GM12878 (cell line): Measurements from ENCODE around the gene RIPPLY1. TPM values are rescaled to one million over a fixed set of nuclear protein-coding genes. Genes with fewer than 3 reads are reported as not detected.

Experiments
- ATAC-seq: fragments of 200-7000 bp; cut with Tn5 transposase; 3 replicates; pipeline ENCODE4 v1.9.1; 2020; ENCODE audit warnings: mild to moderate bottlenecking, moderate library complexity
- BruUV-seq: library from RNA; stranded (reverse); fragments of 400-500 nt; replicated peaks from 2 replicates; lab custom pipeline; 2021; lab: Mats Ljungman, UMichigan
- CTCF ChIA-PET: fragments of 300-600 bp; sonication (Branson Sonifier 250); formaldehyde crosslinking; extraction: SDS; loops from one replicate; lab custom pipeline; 2021; ENCODE audit warnings: inconsistent platforms; lab: Yijun Ruan, JAX
- POLR2A ChIA-PET: fragments of 350-600 bp; formaldehyde crosslinking; extraction: SDS; loops from one replicate; lab custom pipeline; 2021; ENCODE audit warnings: inconsistent platforms; lab: Charles Lee
- RAD21 ChIA-PET: fragments of 300-600 bp; sonication (Branson Sonifier 250); formaldehyde crosslinking; loops from one replicate; lab custom pipeline; 2023; ENCODE audit warnings: antibody characterized with exemption; ENCODE audit not compliant: unreplicated experiment; lab: Charles Lee
- SMC1A ChIA-PET: fragments of 300-600 bp; sonication (Branson Sonifier 250); formaldehyde crosslinking; loops from one replicate; lab custom pipeline; 2023; ENCODE audit not compliant: unreplicated experiment, uncharacterized antibody; lab: Charles Lee
- DNase-seq: peaks from one replicate; pipeline ENCODE4 v3.0.0-alpha.2; 2011; ENCODE audit warnings: low read depth, low spot score
- FAIRE-seq: peaks from 3 replicates; lab custom pipeline; 2011; peaks lifted over from hg19 to GRCh38; lab: Jason Lieb, UNC
- H2AFZ ChIP-seq: 2 replicates; pipeline ENCODE4 v1.6.0; 2011; ENCODE audit warnings: low read depth, low read length, control low read depth; ENCODE audit not compliant: control insufficient read depth
- H3K27ac ChIP-seq: 2 replicates; pipeline ENCODE4 v1.5.1; 2011; ENCODE audit warnings: control low read depth; ENCODE audit not compliant: control insufficient read depth, insufficient read depth
- H3K27me3 ChIP-seq, 2 experiments: replicated peaks in 1 of 2; 2 replicates each; pipeline versions ENCODE4 v1.6.0 to v1.6.1; 2011; ENCODE audit warnings: low read length in 1 of 2; ENCODE audit not compliant: control insufficient read depth in 2 of 2, insufficient read depth in 2 of 2
- H3K36me3 ChIP-seq, 2 experiments: 2 replicates each; pipeline ENCODE4 v1.5.1; 2011; ENCODE audit warnings: low read length in 1 of 2; ENCODE audit not compliant: control insufficient read depth in 2 of 2, insufficient read depth in 2 of 2
- H3K4me1 ChIP-seq: 2 replicates; pipeline ENCODE4 v1.6.1; 2011; ENCODE audit warnings: mild to moderate bottlenecking, low read length, moderate library complexity, mixed read lengths; ENCODE audit not compliant: control insufficient read depth, insufficient read depth
- H3K4me2 ChIP-seq: 2 replicates; pipeline ENCODE4 v1.6.0; 2011; ENCODE audit warnings: control low read depth; ENCODE audit not compliant: control insufficient read depth, insufficient read depth
- H3K4me3 ChIP-seq: fragments of 200-600 bp; sonication (generic); 2 replicates; pipeline ENCODE4 v1.5.1; 2016
- H3K79me2 ChIP-seq: 2 replicates; pipeline ENCODE4 v1.6.0; 2011; ENCODE audit warnings: low read length; ENCODE audit not compliant: control insufficient read depth, insufficient read depth
- H3K9ac ChIP-seq: 2 replicates; pipeline ENCODE4 v1.8.0; 2011; ENCODE audit warnings: low read length, control low read depth, mixed read lengths; ENCODE audit not compliant: control insufficient read depth, insufficient read depth
- H3K9me3 ChIP-seq: replicated peaks from 3 replicates; pipeline ENCODE4 v1.5.1; 2011; ENCODE audit warnings: mild to moderate bottlenecking, low read length; ENCODE audit not compliant: control insufficient read depth, insufficient read depth
- H4K20me1 ChIP-seq: 2 replicates; pipeline ENCODE4 v1.6.0; 2011; ENCODE audit not compliant: control insufficient read depth, insufficient read depth
- ATF7 ChIP-seq: fragments of 450-650 bp; IDR thresholded peaks from 2 replicates; pipeline ENCODE4 v1.6.1; 2016; ENCODE audit warnings: low read depth, mild to moderate bottlenecking
- BRCA1 ChIP-seq: IDR thresholded peaks from 2 replicates; pipeline ENCODE4 v1.6.1; 2011; ENCODE audit warnings: low read depth, low read length, improper control_type of control experiment
- CBX3 ChIP-seq: fragments of 200-600 bp; sonication (generic); IDR thresholded peaks from 2 replicates; pipeline ENCODE4 v1.6.1; 2016; ENCODE audit warnings: low read depth, borderline replicate concordance
- ESRRA ChIP-seq: IDR thresholded peaks from 2 replicates; pipeline ENCODE4 v1.6.1; 2012; ENCODE audit warnings: mild to moderate bottlenecking, low read length, improper control_type of control experiment
- KDM1A ChIP-seq: fragments of 200-600 bp; sonication (generic); IDR thresholded peaks from 2 replicates; pipeline ENCODE4 v1.6.1; 2016; ENCODE audit warnings: borderline replicate concordance
- NR2C1 ChIP-seq: fragments of 450-650 bp; IDR thresholded peaks from 2 replicates; pipeline ENCODE4 v1.6.1; 2017; ENCODE audit warnings: antibody characterized with exemption, mild to moderate bottlenecking, moderate library complexity
- NR2C2 ChIP-seq: IDR thresholded peaks from 2 replicates; pipeline ENCODE4 v1.6.1; 2011; ENCODE audit warnings: borderline replicate concordance, low read depth; ENCODE audit not compliant: control insufficient read depth, insufficient read length
- PAX5 ChIP-seq: IDR thresholded peaks from 2 replicates; pipeline ENCODE4 v1.6.1; 2011; ENCODE audit warnings: low read depth, low read length, borderline replicate concordance
- PRDM15 ChIP-seq: fragments of 450-650 bp; formaldehyde crosslinking; IDR thresholded peaks from 2 replicates; pipeline ENCODE4 v1.4.0; 2020; ENCODE audit warnings: mild to moderate bottlenecking, moderate library complexity
- WRNIP1 ChIP-seq: IDR thresholded peaks from 2 replicates; pipeline ENCODE4 v1.6.1; 2011; ENCODE audit warnings: low read depth, low read length, improper control_type of control experiment, borderline replicate concordance
- ZNF622 ChIP-seq: fragments of 450-650 bp; IDR thresholded peaks from 2 replicates; pipeline ENCODE4 v1.6.1; 2017; ENCODE audit warnings: mild to moderate bottlenecking, inconsistent platforms
- WGBS: methylation state at CpG from one replicate; pipeline ENCODE4 v1.1.6; 2016; ENCODE audit warnings: low lambda C conversion rate; ENCODE audit not compliant: insufficient replicate concordance, insufficient coverage; ENCODE audit errors: missing lambda C conversion rate; 5-methylcytosine and 5-hydroxymethylcytosine counted together
- in situ Hi-C: fragments of 300-500 bp; cut with MboI; formaldehyde crosslinking; loops from 9 replicates; pipeline ENCODE4 v1.14.3; 2018; ENCODE audit warnings: mixed read lengths
- intact Hi-C: fragments of 100-400 bp; cut with micrococcal nuclease; formaldehyde crosslinking; loops from one replicate; pipeline ENCODE4 v1.14.2; 2022; ENCODE audit not compliant: unreplicated experiment
- polyA plus RNA-seq, 11 experiments: library from polyadenylated mRNA; depleted of rRNA in 4 of 11; unstranded in 6 of 11; stranded (reverse) in 5 of 11; fragments of >200 nt; fragmentation: Nextera tagmentation in 4 of 11; fragmentation: Illumina TruSeq in 1 of 11; extraction: Ambion mirVana in 4 of 11; extraction: Trizol in 1 of 11; gene quantifications; 1 replicate in 1 of 11; 2 replicates in 10 of 11; pipeline versions ENCODE4 v1.2.1 to v1.2.3, GENCODE V29; 2011 to 2016; ENCODE audit warnings: inconsistent platforms in 2 of 11, missing spikeins in 2 of 11, low read depth in 1 of 11
- total RNA-seq, 4 experiments: library from RNA; depleted of rRNA in 3 of 4; stranded (reverse); fragments of >200 nt in 3 of 4; fragmentation: Illumina TruSeq in 1 of 4; extraction: Trizol in 1 of 4; gene quantifications; 2 replicates each; pipeline versions ENCODE4 v1.2.1 to v1.2.3, GENCODE V29; 2013 to 2021
- TF ChIP-seq, protein P1 (sequence below): fragments of 450-650 bp; IDR thresholded peaks from 2 replicates; pipeline ENCODE4 v1.6.1; 2017; ENCODE audit warnings: mild to moderate bottlenecking, low read depth, inconsistent platforms; ENCODE audit not compliant: poor library complexity, severe bottlenecking
- TF ChIP-seq, protein P2 (sequence below): fragments of 450-650 bp; IDR thresholded peaks from 2 replicates; pipeline ENCODE4 v1.6.1; 2016; ENCODE audit warnings: mild to moderate bottlenecking
- TF ChIP-seq, protein P3 (sequence below): fragments of 450-650 bp; IDR thresholded peaks from 2 replicates; pipeline ENCODE4 v1.6.1; 2017; ENCODE audit warnings: mild to moderate bottlenecking, moderate library complexity

Gene RIPPLY1
- total and polyA plus RNA-seq, 10 of the 15 experiments (the other 5 are each of a cell fraction or from before 2014, with no cell fraction given) = not detected

DNA sequence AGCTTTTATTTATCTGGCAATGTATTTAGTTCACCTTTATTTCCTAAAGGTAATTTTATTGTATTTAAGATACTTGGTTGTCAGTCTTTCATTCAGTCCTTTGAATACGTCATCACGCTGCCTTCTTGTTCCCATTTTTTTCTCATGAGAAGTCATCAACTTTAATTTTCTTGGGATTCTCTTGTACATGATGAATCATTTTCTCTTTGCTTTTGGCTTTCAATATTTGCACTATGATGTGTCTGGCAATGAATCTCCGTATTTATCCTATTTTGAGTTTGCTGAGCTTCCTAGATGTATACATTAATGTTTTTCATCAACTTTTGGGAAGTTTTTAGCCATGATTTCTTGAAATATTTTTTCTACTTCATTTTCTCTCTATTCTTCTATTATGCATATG lies 45.5 kb upstream of the RIPPLY1 start:
- CTCF ChIA-PET = interaction anchor here (1.6 kb wide), 1 partner anchor 11 kb away, joined by 4 read pairs; no protein-coding TSS in a partner anchor
- ATAC-seq = no peak
- no peak overlapping the region for H2AFZ ChIP-seq
- no peak for DNase-seq
- H3K36me3 ChIP-seq = no peaks in the 10 kb centered on the region
- H3K27ac ChIP-seq = no peak overlapping the region
- FAIRE-seq = no peak
- RAD21 ChIA-PET = no interaction called here
- no peak overlapping the region for H3K4me2 ChIP-seq
- 29% methylated on average over 3 of the region's 3 CpGs for WGBS
- no peaks in the 10 kb centered on the region; a peak in 1 of 4 replicates for H3K27me3 ChIP-seq
- POLR2A ChIA-PET = no interaction called here
- H3K9me3 ChIP-seq = no peaks in the 10 kb centered on the region
- intact Hi-C loops = no loop called here
- in situ Hi-C loops = no loop called here
- H3K4me1 ChIP-seq = no peaks in the 10 kb centered on the region
- BruUV-seq = no TSS peak
- no peaks in the 10 kb centered on the region for H4K20me1 ChIP-seq
- no peaks in the 10 kb centered on the region for H3K79me2 ChIP-seq
- H3K9ac ChIP-seq = no peak overlapping the region
- SMC1A ChIA-PET = interaction anchor here (1.5 kb wide), 1 partner anchor 54 kb away, joined by 3 read pairs; no protein-coding TSS in a partner anchor
- no peak overlapping the region for H3K4me3 ChIP-seq
- no peak for TF ChIP-seq WRNIP1
- TF ChIP-seq KDM1A = no peak
- TF ChIP-seq, protein P1, sequence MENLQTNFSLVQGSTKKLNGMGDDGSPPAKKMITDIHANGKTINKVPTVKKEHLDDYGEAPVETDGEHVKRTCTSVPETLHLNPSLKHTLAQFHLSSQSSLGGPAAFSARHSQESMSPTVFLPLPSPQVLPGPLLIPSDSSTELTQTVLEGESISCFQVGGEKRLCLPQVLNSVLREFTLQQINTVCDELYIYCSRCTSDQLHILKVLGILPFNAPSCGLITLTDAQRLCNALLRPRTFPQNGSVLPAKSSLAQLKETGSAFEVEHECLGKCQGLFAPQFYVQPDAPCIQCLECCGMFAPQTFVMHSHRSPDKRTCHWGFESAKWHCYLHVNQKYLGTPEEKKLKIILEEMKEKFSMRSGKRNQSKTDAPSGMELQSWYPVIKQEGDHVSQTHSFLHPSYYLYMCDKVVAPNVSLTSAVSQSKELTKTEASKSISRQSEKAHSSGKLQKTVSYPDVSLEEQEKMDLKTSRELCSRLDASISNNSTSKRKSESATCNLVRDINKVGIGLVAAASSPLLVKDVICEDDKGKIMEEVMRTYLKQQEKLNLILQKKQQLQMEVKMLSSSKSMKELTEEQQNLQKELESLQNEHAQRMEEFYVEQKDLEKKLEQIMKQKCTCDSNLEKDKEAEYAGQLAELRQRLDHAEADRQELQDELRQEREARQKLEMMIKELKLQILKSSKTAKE = no peak
- TF ChIP-seq ESRRA = no peak
- TF ChIP-seq ZNF622 = no peak
- TF ChIP-seq, protein P2, sequence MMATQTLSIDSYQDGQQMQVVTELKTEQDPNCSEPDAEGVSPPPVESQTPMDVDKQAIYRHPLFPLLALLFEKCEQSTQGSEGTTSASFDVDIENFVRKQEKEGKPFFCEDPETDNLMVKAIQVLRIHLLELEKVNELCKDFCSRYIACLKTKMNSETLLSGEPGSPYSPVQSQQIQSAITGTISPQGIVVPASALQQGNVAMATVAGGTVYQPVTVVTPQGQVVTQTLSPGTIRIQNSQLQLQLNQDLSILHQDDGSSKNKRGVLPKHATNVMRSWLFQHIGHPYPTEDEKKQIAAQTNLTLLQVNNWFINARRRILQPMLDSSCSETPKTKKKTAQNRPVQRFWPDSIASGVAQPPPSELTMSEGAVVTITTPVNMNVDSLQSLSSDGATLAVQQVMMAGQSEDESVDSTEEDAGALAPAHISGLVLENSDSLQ = no peak
- TF ChIP-seq, protein P3, sequence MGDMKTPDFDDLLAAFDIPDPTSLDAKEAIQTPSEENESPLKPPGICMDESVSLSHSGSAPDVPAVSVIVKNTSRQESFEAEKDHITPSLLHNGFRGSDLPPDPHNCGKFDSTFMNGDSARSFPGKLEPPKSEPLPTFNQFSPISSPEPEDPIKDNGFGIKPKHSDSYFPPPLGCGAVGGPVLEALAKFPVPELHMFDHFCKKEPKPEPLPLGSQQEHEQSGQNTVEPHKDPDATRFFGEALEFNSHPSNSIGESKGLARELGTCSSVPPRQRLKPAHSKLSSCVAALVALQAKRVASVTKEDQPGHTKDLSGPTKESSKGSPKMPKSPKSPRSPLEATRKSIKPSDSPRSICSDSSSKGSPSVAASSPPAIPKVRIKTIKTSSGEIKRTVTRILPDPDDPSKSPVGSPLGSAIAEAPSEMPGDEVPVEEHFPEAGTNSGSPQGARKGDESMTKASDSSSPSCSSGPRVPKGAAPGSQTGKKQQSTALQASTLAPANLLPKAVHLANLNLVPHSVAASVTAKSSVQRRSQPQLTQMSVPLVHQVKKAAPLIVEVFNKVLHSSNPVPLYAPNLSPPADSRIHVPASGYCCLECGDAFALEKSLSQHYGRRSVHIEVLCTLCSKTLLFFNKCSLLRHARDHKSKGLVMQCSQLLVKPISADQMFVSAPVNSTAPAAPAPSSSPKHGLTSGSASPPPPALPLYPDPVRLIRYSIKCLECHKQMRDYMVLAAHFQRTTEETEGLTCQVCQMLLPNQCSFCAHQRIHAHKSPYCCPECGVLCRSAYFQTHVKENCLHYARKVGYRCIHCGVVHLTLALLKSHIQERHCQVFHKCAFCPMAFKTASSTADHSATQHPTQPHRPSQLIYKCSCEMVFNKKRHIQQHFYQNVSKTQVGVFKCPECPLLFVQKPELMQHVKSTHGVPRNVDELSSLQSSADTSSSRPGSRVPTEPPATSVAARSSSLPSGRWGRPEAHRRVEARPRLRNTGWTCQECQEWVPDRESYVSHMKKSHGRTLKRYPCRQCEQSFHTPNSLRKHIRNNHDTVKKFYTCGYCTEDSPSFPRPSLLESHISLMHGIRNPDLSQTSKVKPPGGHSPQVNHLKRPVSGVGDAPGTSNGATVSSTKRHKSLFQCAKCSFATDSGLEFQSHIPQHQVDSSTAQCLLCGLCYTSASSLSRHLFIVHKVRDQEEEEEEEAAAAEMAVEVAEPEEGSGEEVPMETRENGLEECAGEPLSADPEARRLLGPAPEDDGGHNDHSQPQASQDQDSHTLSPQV = no peak
- no peak for TF ChIP-seq BRCA1
- TF ChIP-seq PRDM15 = no peak
- no peak for TF ChIP-seq ATF7
- TF ChIP-seq NR2C1 = no peak
- no peak for TF ChIP-seq NR2C2
- TF ChIP-seq PAX5 = no peak
- TF ChIP-seq CBX3 = no peak
